Panc1 (cell line): Measurements from ENCODE around the gene ZNF512B. TPM values are rescaled to one million over a fixed set of nuclear protein-coding genes. Genes with fewer than 3 reads are reported as not detected.

ENCODE experiments used
- ATAC-seq: fragments of 200-7000 bp; cut with Tn5 transposase; 2 replicates; pipeline ENCODE4 v1.9.1; 2020; ENCODE audit warnings: mild to moderate bottlenecking, moderate library complexity
- BruUV-seq: library from RNA; stranded (reverse); fragments of 400-500 nt; replicated peaks from 2 replicates; lab custom pipeline; 2021; lab: Mats Ljungman, UMichigan
- CTCF ChIA-PET: fragments of 300-600 bp; sonication (Branson Sonifier 250); formaldehyde crosslinking; loops from one replicate; lab custom pipeline; 2022; ENCODE audit warnings: antibody characterized with exemption; lab: Charles Lee
- POLR2A ChIA-PET: fragments of 300-600 bp; sonication (Branson Sonifier 250); formaldehyde crosslinking; loops from one replicate; lab custom pipeline; 2022; ENCODE audit warnings: antibody characterized with exemption; lab: Charles Lee
- DNase-seq: peaks from one replicate; pipeline ENCODE4 v3.0.0-alpha.2; 2010; ENCODE audit warnings: low read depth, low spot score
- H3K27ac ChIP-seq: 2 replicates; pipeline ENCODE4 v1.5.1; 2011; ENCODE audit warnings: mild to moderate bottlenecking, low read length, inconsistent platforms
- H3K27me3 ChIP-seq: fragments of 200-500 bp; sonication (Bioruptor generic); 2 replicates; pipeline ENCODE4 v1.6.0; 2014; ENCODE audit warnings: low read length, inconsistent platforms; ENCODE audit not compliant: control insufficient read depth, insufficient read depth
- H3K36me3 ChIP-seq: fragments of 200-500 bp; sonication (Bioruptor generic); 2 replicates; pipeline ENCODE4 v1.5.1; 2014; ENCODE audit warnings: inconsistent platforms, mild to moderate bottlenecking, low read length, moderate library complexity; ENCODE audit not compliant: control insufficient read depth, insufficient read depth
- H3K4me1 ChIP-seq: 2 replicates; pipeline ENCODE4 v1.5.1; 2011; ENCODE audit warnings: inconsistent platforms, mild to moderate bottlenecking, low read length, moderate library complexity; ENCODE audit not compliant: control insufficient read depth, insufficient read depth
- H3K4me3 ChIP-seq, 2 experiments: 2 replicates each; pipeline ENCODE4 v1.5.1; 2011 to 2012; ENCODE audit warnings: low read depth in 2 of 2, low read length in 2 of 2, mild to moderate bottlenecking in 2 of 2, inconsistent platforms in 1 of 2, moderate library complexity in 1 of 2
- H3K9me3 ChIP-seq: fragments of 200-500 bp; sonication (Bioruptor generic); 2 replicates; pipeline ENCODE4 v1.5.1; 2014; ENCODE audit warnings: low read depth, mild to moderate bottlenecking, inconsistent platforms, low read length, moderate library complexity; ENCODE audit not compliant: control insufficient read depth, insufficient read depth
- POLR2AphosphoS5 ChIP-seq: IDR thresholded peaks from 2 replicates; pipeline ENCODE4 v1.6.1; 2012; ENCODE audit warnings: mild to moderate bottlenecking, low read depth, low read length, moderate library complexity
- SIN3A ChIP-seq: IDR thresholded peaks from 2 replicates; pipeline ENCODE4 v1.6.1; 2012; ENCODE audit warnings: low read depth, mild to moderate bottlenecking, low read length, moderate library complexity, borderline replicate concordance; ENCODE audit not compliant: insufficient read depth
- TCF7L2 ChIP-seq: IDR thresholded peaks from 2 replicates; pipeline ENCODE4 v1.6.1; 2011; ENCODE audit warnings: mild to moderate bottlenecking, low read depth, low read length, inconsistent platforms
- in situ Hi-C: cut with HindIII; loops from 2 replicates; pipeline ENCODE4 v1.10.0; 2016; ENCODE audit warnings: low sequenced_read_pairs, low pct_unique_long_range_greater_than_20kb
- intact Hi-C: fragments of 100-400 bp; cut with micrococcal nuclease; formaldehyde crosslinking; loops from one replicate; pipeline ENCODE4 v1.10.0; 2022; ENCODE audit not compliant: unreplicated experiment
- total RNA-seq: library from RNA; stranded (reverse); gene quantifications from one replicate; pipeline ENCODE4 v1.2.1, GENCODE V29; 2021; ENCODE audit not compliant: unreplicated experiment
- TF ChIP-seq, protein P1 (sequence below), 2 experiments: IDR thresholded peaks; 2 replicates each; pipeline ENCODE4 v1.6.1; 2011 to 2012; ENCODE audit warnings: low read depth in 2 of 2, control low read depth in 1 of 2, low read length in 1 of 2, mild to moderate bottlenecking in 1 of 2, moderate library complexity in 1 of 2; ENCODE audit not compliant: insufficient read depth in 1 of 2
- TF ChIP-seq, protein P2 (sequence below): fragments of 450-650 bp; IDR thresholded peaks from 2 replicates; pipeline ENCODE4 v1.5.1; 2017; ENCODE audit warnings: mild to moderate bottlenecking

Gene ZNF512B
- total RNA-seq, 1 experiment from 2014 or later, result 17.9 TPM

DNA sequence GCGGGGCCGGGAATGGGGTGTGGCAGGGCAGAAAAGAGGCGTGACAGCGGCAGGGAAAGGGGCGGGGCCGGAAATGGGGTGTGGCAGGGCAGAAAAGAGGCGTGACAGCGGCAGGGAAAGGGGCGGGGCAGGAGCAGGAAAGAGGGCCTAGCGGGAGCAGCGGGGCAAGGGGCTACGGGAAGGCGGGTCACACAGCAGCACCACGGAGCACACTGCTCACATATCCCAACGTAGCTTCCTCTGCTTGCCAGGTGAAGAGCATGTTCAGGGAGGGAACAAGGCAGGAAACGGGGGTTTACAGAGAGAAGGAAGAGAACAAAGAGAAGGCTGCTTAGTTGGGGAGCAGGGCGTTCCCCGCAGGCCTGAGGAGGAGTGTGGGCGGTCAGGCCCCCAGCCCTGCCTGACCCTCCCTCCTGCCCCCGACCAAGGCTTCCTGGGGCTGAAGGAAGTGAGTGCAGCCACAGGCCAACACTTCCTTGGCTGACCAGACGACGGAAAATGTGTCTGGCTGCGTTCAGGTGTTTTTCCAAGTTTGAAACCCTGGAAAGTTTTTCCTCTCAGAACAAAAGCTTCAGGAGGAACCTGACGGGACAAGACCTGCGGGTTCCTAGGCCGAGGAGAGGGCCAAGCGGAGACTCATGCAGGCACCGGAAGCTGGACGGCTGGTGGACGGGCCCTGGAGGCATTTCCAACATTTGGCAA lies 27.3 kb downstream of the ZNF512B start:
- Histone ChIP-seq H3K27me3 (no peaks in the 10 kb centered on the region), H3K4me3 (no peak overlapping the region), H3K27ac (peak overlapping the region; percentile 79), H3K9me3 (no peaks in the 10 kb centered on the region), H3K4me1 (peaks cover 11% of the 10 kb centered on the region), H3K36me3 (no peaks in the 10 kb centered on the region; the same call in 1 of the 2 replicates)
- intact Hi-C loops (no loop called here), in situ Hi-C loops (no loop called here)
- DNase-seq, result no peak
- TF ChIP-seq, protein P1, sequence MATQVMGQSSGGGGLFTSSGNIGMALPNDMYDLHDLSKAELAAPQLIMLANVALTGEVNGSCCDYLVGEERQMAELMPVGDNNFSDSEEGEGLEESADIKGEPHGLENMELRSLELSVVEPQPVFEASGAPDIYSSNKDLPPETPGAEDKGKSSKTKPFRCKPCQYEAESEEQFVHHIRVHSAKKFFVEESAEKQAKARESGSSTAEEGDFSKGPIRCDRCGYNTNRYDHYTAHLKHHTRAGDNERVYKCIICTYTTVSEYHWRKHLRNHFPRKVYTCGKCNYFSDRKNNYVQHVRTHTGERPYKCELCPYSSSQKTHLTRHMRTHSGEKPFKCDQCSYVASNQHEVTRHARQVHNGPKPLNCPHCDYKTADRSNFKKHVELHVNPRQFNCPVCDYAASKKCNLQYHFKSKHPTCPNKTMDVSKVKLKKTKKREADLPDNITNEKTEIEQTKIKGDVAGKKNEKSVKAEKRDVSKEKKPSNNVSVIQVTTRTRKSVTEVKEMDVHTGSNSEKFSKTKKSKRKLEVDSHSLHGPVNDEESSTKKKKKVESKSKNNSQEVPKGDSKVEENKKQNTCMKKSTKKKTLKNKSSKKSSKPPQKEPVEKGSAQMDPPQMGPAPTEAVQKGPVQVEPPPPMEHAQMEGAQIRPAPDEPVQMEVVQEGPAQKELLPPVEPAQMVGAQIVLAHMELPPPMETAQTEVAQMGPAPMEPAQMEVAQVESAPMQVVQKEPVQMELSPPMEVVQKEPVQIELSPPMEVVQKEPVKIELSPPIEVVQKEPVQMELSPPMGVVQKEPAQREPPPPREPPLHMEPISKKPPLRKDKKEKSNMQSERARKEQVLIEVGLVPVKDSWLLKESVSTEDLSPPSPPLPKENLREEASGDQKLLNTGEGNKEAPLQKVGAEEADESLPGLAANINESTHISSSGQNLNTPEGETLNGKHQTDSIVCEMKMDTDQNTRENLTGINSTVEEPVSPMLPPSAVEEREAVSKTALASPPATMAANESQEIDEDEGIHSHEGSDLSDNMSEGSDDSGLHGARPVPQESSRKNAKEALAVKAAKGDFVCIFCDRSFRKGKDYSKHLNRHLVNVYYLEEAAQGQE (IDR thresholded peaks at IDR 0.05; ENCODE audit: insufficient read depth in 1 of 2, low read depth in 2 of 2, low read length in 1 of 2), result no peak
- TF ChIP-seq SIN3A (no peak), TCF7L2 (no peak), POLR2AphosphoS5 (no peak; the same call in 1 of the 2 replicates)
- TF ChIP-seq, protein P2, sequence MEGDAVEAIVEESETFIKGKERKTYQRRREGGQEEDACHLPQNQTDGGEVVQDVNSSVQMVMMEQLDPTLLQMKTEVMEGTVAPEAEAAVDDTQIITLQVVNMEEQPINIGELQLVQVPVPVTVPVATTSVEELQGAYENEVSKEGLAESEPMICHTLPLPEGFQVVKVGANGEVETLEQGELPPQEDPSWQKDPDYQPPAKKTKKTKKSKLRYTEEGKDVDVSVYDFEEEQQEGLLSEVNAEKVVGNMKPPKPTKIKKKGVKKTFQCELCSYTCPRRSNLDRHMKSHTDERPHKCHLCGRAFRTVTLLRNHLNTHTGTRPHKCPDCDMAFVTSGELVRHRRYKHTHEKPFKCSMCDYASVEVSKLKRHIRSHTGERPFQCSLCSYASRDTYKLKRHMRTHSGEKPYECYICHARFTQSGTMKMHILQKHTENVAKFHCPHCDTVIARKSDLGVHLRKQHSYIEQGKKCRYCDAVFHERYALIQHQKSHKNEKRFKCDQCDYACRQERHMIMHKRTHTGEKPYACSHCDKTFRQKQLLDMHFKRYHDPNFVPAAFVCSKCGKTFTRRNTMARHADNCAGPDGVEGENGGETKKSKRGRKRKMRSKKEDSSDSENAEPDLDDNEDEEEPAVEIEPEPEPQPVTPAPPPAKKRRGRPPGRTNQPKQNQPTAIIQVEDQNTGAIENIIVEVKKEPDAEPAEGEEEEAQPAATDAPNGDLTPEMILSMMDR, result no peak
- ChIA-PET CTCF (no interaction called here), POLR2A (no interaction called here)
- no TSS peak for BruUV-seq
- peak; percentile 40 for ATAC-seq

DNA sequence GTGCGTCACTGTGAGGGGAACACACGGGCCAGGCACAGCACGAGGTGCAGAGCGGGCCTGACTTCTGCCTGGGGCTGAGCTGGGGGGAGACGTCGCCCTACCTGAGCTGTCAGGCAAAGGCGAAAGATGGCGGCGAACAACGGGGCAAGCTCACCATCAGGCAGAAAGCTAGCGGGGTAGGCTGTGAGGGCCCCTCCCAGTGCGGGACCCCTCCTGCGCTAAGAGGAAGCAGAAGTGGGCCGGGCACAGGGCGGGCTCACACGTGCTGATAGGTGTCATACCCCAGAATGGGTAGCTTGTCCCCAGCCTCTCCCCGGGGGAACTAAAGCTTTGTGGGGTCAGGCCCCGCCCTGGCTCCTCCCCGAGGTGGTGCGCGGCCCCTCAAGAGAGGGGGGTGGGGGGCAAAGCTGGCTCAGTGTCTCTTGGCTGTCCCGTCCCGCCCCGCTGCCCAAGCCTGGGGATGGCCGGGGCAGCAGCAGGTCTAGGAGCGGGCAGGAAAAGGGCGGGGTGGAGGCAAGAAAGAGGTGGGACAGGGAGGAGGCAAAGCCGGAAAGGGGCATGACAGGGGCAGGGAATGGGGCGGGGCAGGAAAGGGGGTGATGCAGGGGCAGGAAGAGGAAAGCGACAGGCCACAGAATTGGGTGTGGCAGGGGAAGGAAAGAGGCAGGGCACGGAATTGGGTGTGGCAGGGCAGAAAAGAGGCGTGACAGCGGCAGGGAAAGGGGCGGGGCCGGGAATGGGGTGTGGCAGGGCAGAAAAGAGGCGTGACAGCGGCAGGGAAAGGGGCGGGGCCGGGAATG lies 28.2 kb downstream of the ZNF512B start:
- H3K36me3 ChIP-seq, result no peaks in the 10 kb centered on the region; the same call in 1 of the 2 replicates
- DNase-seq, result no peak
- POLR2A ChIA-PET, result no interaction called here

More for the DNA sequence above, 28.2 kb downstream of the ZNF512B start:
- H3K4me3 ChIP-seq, result no peak overlapping the region
- H3K9me3 ChIP-seq, result no peaks in the 10 kb centered on the region
- intact Hi-C loops (no loop called here), in situ Hi-C loops (no loop called here)
- TF ChIP-seq, protein P2, result no peak
- TF ChIP-seq POLR2AphosphoS5 (no peak), TCF7L2 (no peak), SIN3A (no peak)
- TF ChIP-seq, protein P1 (IDR thresholded peaks at IDR 0.05; ENCODE audit: insufficient read depth in 1 of 2, low read depth in 2 of 2, low read length in 1 of 2), result no peak
- no peaks in the 10 kb centered on the region for H3K27me3 ChIP-seq
- H3K27ac ChIP-seq, result no peak overlapping the region
- ATAC-seq, result 0 out of 2 replicates have a peak, but pooled peaks have one; percentile 3
- BruUV-seq, result no TSS peak
- H3K4me1 ChIP-seq, result peaks cover 6% of the 10 kb centered on the region
- CTCF ChIA-PET, result no interaction called here
